WERI-Rb-1 (cell line): ENCODE data around the gene KBTBD13.
A peak's percentile ranks its signal among the peaks of the same experiment; 100 is the strongest.

Source experiments
- DNase-seq: peaks from one replicate; pipeline ENCODE4 v3.0.0-alpha.2; 2020
- H3K27ac ChIP-seq: fragments of 250-450 bp; sonication (Bioruptor Pico); 2 replicates; pipeline ENCODE4 v1.5.1; 2020; ENCODE audit warnings: mild to moderate bottlenecking, moderate library complexity
- H3K27me3 ChIP-seq: fragments of 250-450 bp; sonication (Bioruptor Pico); 2 replicates; pipeline ENCODE4 v1.5.1; 2021; ENCODE audit warnings: mild to moderate bottlenecking, low read depth, moderate library complexity; ENCODE audit not compliant: insufficient read depth, severe bottlenecking
- H3K36me3 ChIP-seq: fragments of 250-450 bp; sonication (Bioruptor Pico); 2 replicates; pipeline ENCODE4 v1.5.1; 2020; ENCODE audit warnings: mild to moderate bottlenecking, moderate library complexity
- H3K4me3 ChIP-seq: 2 replicates; pipeline ENCODE4 v1.5.1; 2011; ENCODE audit warnings: low read depth, mild to moderate bottlenecking, control low read depth, low read length
- H3K9me3 ChIP-seq: fragments of 250-450 bp; sonication (Bioruptor Pico); 2 replicates; pipeline ENCODE4 v1.5.1; 2021; ENCODE audit warnings: mild to moderate bottlenecking, moderate library complexity; ENCODE audit not compliant: severe bottlenecking
- TF ChIP-seq, protein P1 (sequence below): IDR thresholded peaks from 2 replicates; pipeline ENCODE4 v1.5.1; 2011; ENCODE audit warnings: low read depth, mild to moderate bottlenecking, control low read depth, inconsistent platforms, low read length

Gene KBTBD13

GRCh38 chr15:65086680-65087111 is 10.2 kb downstream of the KBTBD13 start:
- no peak overlapping the region for H3K27ac ChIP-seq
- no peaks in the 10 kb centered on the region for H3K9me3 ChIP-seq
- TF ChIP-seq, protein P1, sequence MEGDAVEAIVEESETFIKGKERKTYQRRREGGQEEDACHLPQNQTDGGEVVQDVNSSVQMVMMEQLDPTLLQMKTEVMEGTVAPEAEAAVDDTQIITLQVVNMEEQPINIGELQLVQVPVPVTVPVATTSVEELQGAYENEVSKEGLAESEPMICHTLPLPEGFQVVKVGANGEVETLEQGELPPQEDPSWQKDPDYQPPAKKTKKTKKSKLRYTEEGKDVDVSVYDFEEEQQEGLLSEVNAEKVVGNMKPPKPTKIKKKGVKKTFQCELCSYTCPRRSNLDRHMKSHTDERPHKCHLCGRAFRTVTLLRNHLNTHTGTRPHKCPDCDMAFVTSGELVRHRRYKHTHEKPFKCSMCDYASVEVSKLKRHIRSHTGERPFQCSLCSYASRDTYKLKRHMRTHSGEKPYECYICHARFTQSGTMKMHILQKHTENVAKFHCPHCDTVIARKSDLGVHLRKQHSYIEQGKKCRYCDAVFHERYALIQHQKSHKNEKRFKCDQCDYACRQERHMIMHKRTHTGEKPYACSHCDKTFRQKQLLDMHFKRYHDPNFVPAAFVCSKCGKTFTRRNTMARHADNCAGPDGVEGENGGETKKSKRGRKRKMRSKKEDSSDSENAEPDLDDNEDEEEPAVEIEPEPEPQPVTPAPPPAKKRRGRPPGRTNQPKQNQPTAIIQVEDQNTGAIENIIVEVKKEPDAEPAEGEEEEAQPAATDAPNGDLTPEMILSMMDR = peak; percentile 68
- no peaks in the 10 kb centered on the region for H3K36me3 ChIP-seq
- peak; percentile 58 for DNase-seq
- no peaks in the 10 kb centered on the region for H3K27me3 ChIP-seq
- H3K4me3 ChIP-seq = no peak overlapping the region

DNA sequence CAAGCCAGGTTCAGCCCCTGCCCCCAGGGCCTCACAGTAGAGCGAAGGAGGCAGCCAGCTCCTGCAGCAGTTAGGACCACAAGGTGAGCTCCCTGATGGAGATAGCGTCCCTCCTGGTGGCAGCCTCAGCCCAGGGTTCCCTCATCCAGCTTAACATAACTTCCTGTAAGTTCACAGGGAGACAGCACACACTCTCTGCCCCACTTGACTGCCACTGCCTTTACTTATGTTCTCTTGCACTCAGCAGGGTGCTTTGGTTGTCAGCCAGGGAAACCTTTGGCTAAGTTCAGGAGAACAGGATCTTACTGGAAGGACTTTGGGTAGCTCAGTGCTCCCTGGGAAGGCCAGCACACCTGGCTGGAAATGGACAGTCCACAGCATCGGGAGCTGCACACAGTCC is 10.9 kb downstream of the KBTBD13 start:
- no peak overlapping the region for H3K27ac ChIP-seq
- no peaks in the 10 kb centered on the region for H3K36me3 ChIP-seq
- no peak overlapping the region for H3K4me3 ChIP-seq
- H3K27me3 ChIP-seq = no peaks in the 10 kb centered on the region
- peak; percentile 30 for DNase-seq
- no peaks in the 10 kb centered on the region for H3K9me3 ChIP-seq
- TF ChIP-seq, protein P1 = 0 out of 2 replicates have a peak, but pooled peaks have one; percentile 22

GRCh38 chr15:65087873-65088642 is 11.5 kb downstream of the KBTBD13 start:
- no peaks in the 10 kb centered on the region for H3K27me3 ChIP-seq
- DNase-seq = no peak
- H3K27ac ChIP-seq = no peak overlapping the region
- TF ChIP-seq, protein P1 = no peak
- no peaks in the 10 kb centered on the region for H3K9me3 ChIP-seq
- no peaks in the 10 kb centered on the region for H3K36me3 ChIP-seq
- no peak overlapping the region for H3K4me3 ChIP-seq

DNA sequence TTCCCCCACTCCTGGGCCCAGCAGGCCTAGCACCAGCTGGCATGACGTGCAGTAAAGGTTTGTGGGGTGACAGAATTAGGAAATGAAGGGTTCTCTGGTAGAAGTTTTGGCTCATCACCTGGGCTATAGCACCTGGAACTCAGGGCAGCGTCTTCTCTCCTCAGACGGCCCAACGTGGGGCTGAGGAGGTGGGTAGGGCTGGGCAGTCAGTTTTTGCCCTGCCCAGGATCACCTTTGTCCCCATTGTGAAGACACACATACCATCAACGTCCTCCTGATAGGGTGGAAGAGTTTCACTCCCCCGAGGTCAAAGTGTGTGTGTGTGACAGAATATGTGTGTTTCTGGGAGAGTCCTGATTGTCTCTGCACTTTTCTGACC is 12.1 kb downstream of the KBTBD13 start:
- no peak overlapping the region for H3K27ac ChIP-seq
- no peak for DNase-seq
- H3K27me3 ChIP-seq = no peaks in the 10 kb centered on the region
- no peaks in the 10 kb centered on the region for H3K36me3 ChIP-seq
- TF ChIP-seq, protein P1 = no peak
- no peaks in the 10 kb centered on the region for H3K9me3 ChIP-seq
- no peak overlapping the region for H3K4me3 ChIP-seq

DNA sequence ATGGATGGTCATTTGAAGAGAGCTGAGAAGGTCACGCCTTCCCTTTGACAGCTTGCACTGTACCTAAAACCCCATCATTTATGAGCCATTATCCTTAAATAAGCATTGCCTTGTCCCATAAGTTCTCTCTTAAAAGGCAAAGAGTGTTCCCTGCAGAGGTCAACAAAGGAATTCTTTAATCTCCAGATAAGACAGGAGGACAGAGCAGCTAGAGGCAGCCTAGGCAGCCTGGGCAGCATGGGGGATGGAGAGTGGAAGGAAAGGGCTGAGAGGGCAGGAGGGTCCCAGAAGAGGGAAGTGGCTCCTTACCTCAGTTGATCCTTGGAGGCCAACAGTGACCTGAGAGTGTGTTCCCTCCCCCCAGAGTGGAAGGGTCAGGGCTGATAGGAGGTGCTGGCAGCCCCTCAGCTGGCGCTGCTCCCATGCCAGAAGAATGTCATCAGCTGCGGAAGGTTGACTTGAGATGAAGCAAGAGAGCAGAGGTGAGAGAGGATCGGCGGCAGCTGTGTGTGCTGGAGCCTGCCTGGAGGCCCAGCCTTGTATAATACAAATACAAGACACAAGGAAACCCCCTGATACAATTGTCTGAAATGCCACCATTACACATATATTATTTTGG is 12.8 kb downstream of the KBTBD13 start:
- H3K4me3 ChIP-seq = no peak overlapping the region
- no peak overlapping the region for H3K27ac ChIP-seq
- no peaks in the 10 kb centered on the region for H3K36me3 ChIP-seq
- H3K9me3 ChIP-seq = no peaks in the 10 kb centered on the region
- no peaks in the 10 kb centered on the region for H3K27me3 ChIP-seq
- no peak for DNase-seq
- TF ChIP-seq, protein P1 = no peak
